Activated B cell treated with CpG ODN at 0.5 μM for 24 hours (primary cell): ENCODE results near the gene PDCD11. TPM values are rescaled to one million over a fixed set of nuclear protein-coding genes. Genes with fewer than 3 reads are reported as not detected.
"Not testable (repeated sequence)": the region's sequence is repeated elsewhere in the genome, so short reads cannot be mapped to it uniquely, and the experiment has no call there.

Experiments used
- ATAC-seq: fragments of 200-7000 bp; cut with Tn5 transposase; one replicate; pipeline ENCODE4 v1.10.0; 2021; ENCODE audit warnings: low read depth, mild to moderate bottlenecking, moderate library complexity
- CTCF ChIA-PET: fragments of 350-600 bp; sonication (Branson Sonifier 250); formaldehyde crosslinking; loops from one replicate; lab custom pipeline; 2021; ENCODE audit warnings: antibody characterized with exemption; lab: Charles Lee
- POLR2A ChIA-PET: fragments of 350-600 bp; sonication (Branson Sonifier 250); formaldehyde crosslinking; loops from one replicate; lab custom pipeline; 2021; ENCODE audit warnings: antibody characterized with exemption; lab: Charles Lee
- DNase-seq: peaks from one replicate; pipeline ENCODE4 v3.0.0; 2022
- H3K27ac Mint-ChIP-seq: one replicate; pipeline ENCODE4 v1.8.0; 2020; ENCODE audit warnings: mixed read lengths
- H3K27me3 Mint-ChIP-seq: one replicate; pipeline ENCODE4 v1.8.0; 2021; ENCODE audit warnings: mixed read lengths
- H3K36me3 Mint-ChIP-seq: one replicate; pipeline ENCODE4 v1.8.0; 2021; ENCODE audit warnings: low read depth, mixed read lengths
- H3K4me1 Mint-ChIP-seq: one replicate; pipeline ENCODE4 v1.8.0; 2021; ENCODE audit warnings: mixed read lengths
- H3K4me3 Mint-ChIP-seq: one replicate; pipeline ENCODE4 v1.8.0; 2020; ENCODE audit warnings: mild to moderate bottlenecking, mixed read lengths
- H3K9me3 Mint-ChIP-seq: one replicate; pipeline ENCODE4 v1.8.0; 2020; ENCODE audit warnings: mixed read lengths
- CTCF ChIP-seq: fragments of 200-600 bp; IDR thresholded peaks from one replicate; pipeline ENCODE4 v1.8.0; 2022; ENCODE audit warnings: antibody characterized with exemption, mild to moderate bottlenecking
- intact Hi-C: fragments of 100-400 bp; cut with micrococcal nuclease; formaldehyde crosslinking; loops from one replicate; pipeline ENCODE4 v1.15.1; 2024
- total RNA-seq: library from RNA; stranded (reverse); gene quantifications from 2 replicates; pipeline ENCODE4 v1.2.3, GENCODE V29; 2022

Gene PDCD11
- total RNA-seq, 1 donor from 2014 or later, result 66.0 TPM

GRCh38 chr10:103416436-103417147, 20.2 kb downstream of the PDCD11 start:
- Mint-ChIP-seq H3K4me1 (no peaks in the 10 kb centered on the region), H3K36me3 (peaks cover 92% of the 10 kb centered on the region), H3K27ac (no peak overlapping the region), H3K27me3 (no peaks in the 10 kb centered on the region), H3K9me3 (no peaks in the 10 kb centered on the region), H3K4me3 (no peak overlapping the region)
- peak; percentile 47 for ATAC-seq
- CTCF ChIA-PET, result interaction anchor here (0.8 to 6.9 kb wide), 14 partner anchors 11 to 499 kb away, joined by 3 to 112 read pairs (median 4); partner anchors contain the start of genes CALHM3, CNNM2 and NEURL1
- POLR2A ChIA-PET, result interaction anchor here (0.6 to 1.1 kb wide), 3 partner anchors 23 to 644 kb away, joined by 3 to 6 read pairs (median 4); no protein-coding TSS in a partner anchor
- intact Hi-C loops, result loop anchor here (1.0 to 5.0 kb wide), 4 partner anchors 36 to 271 kb away; partner anchors contain the start of gene CALHM2
- TF ChIP-seq CTCF, result peak; percentile 58
- peak; percentile 20 for DNase-seq

- POLR2A ChIA-PET, result interaction anchor here (0.7 kb wide), 1 partner anchor 67 kb away, joined by 4 read pairs; no protein-coding TSS in a partner anchor
These were observed 20.7 kb downstream of the PDCD11 start for GRCh38 chr10:103417148-103417469.

GRCh38 chr10:103417601-103418000, 21.2 kb downstream of the PDCD11 start:
- no peak for DNase-seq
- ATAC-seq, result no peak
- Mint-ChIP-seq H3K27me3 (no peaks in the 10 kb centered on the region), H3K9me3 (no peaks in the 10 kb centered on the region), H3K27ac (no peak overlapping the region), H3K36me3 (peaks cover 90% of the 10 kb centered on the region), H3K4me3 (no peak overlapping the region), H3K4me1 (no peaks in the 10 kb centered on the region)
- TF ChIP-seq CTCF, result no peak
- ChIA-PET POLR2A (interaction anchor here (0.7 kb wide), 1 partner anchor 67 kb away, joined by 4 read pairs; no protein-coding TSS in a partner anchor), CTCF (interaction anchor here (0.8 to 6.9 kb wide), 8 partner anchors 10 to 125 kb away, joined by 3 to 112 read pairs (median 10); partner anchors contain the start of gene CALHM3)
- intact Hi-C loops, result loop anchor here (1.0 to 5.0 kb wide), 4 partner anchors 35 to 270 kb away; partner anchors contain the start of gene CALHM2

More at GRCh38 chr10:103417148-103417469, 20.7 kb downstream of the PDCD11 start:
- not testable (repeated sequence) for H3K9me3 Mint-ChIP-seq, H3K27ac Mint-ChIP-seq, ATAC-seq, H3K4me1 Mint-ChIP-seq, DNase-seq, H3K4me3 Mint-ChIP-seq, H3K27me3 Mint-ChIP-seq
- intact Hi-C loops, result loop anchor here (1.0 to 5.0 kb wide), 4 partner anchors 35 to 270 kb away; partner anchors contain the start of gene CALHM2
- CTCF ChIA-PET, result interaction anchor here (0.8 to 6.9 kb wide), 9 partner anchors 10 to 125 kb away, joined by 3 to 112 read pairs (median 9); partner anchors contain the start of genes CALHM3 and NEURL1
- peaks cover 90% of the 10 kb centered on the region for H3K36me3 Mint-ChIP-seq

GRCh38 chr10:103419101-103419500, 22.7 kb downstream of the PDCD11 start:
- POLR2A ChIA-PET, result interaction anchor here (0.7 kb wide), 1 partner anchor 10 kb away, joined by 5 read pairs; no protein-coding TSS in a partner anchor
- no peak for ATAC-seq
- no peak overlapping the region for H3K27ac Mint-ChIP-seq
- H3K36me3 Mint-ChIP-seq, result peaks cover 89% of the 10 kb centered on the region
- intact Hi-C loops, result loop anchor here (5.0 kb wide), 2 partner anchors 33 to 268 kb away; partner anchors contain the start of gene CALHM2
- no peak overlapping the region for H3K4me3 Mint-ChIP-seq
- no peaks in the 10 kb centered on the region for H3K9me3 Mint-ChIP-seq
- H3K4me1 Mint-ChIP-seq, result no peaks in the 10 kb centered on the region
- no peak for TF ChIP-seq CTCF
- no peak for DNase-seq
- no peaks in the 10 kb centered on the region for H3K27me3 Mint-ChIP-seq
- CTCF ChIA-PET, result interaction anchor here (1.4 to 6.9 kb wide), 2 partner anchors 66 to 74 kb away, joined by 5 to 112 read pairs; no protein-coding TSS in a partner anchor

- Mint-ChIP-seq H3K4me3 (no peak overlapping the region), H3K27ac (no peak overlapping the region), H3K9me3 (no peaks in the 10 kb centered on the region), H3K36me3 (peaks cover 85% of the 10 kb centered on the region), H3K27me3 (no peaks in the 10 kb centered on the region), H3K4me1 (no peaks in the 10 kb centered on the region)
- CTCF ChIA-PET, result interaction anchor here (1.7 kb wide), 1 partner anchor 62 kb away, joined by 5 read pairs; no protein-coding TSS in a partner anchor
- POLR2A ChIA-PET, result interaction anchor here (1.3 kb wide), 1 partner anchor 29 kb away, joined by 3 read pairs; no protein-coding TSS in a partner anchor
- TF ChIP-seq CTCF, result no peak
- DNase-seq (no peak), ATAC-seq (no peak)
- intact Hi-C loops, result no loop called here
These were observed 27.3 kb downstream of the PDCD11 start for GRCh38 chr10:103423748-103424147.
